ENCODE measurements around the gene TULP4.

DNA sequence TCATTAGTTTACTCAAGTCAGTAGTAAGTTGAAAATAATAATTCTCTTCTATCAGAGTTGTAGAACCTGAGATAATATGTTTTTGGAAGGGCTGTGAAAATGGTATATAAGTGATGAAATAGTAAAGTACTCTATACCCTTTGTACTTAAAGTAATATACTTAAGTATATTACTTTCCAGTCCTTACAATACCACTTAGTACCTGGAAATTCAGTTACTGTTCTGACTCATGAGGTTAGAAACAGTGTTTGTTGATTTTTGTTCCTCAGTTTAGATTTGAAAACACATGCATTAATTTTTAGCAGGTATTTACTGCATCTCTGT is 10.1 kb downstream of the TULP4 start:
- TF ChIP-seq EZH2 (IDR thresholded peaks at IDR 0.05) (no peak), POLR2AphosphoS5 (IDR thresholded peaks at IDR 0.05; ENCODE audit: borderline replicate concordance, low read depth, low read length) (no peak), FOXP2 (optimal IDR thresholded peaks at IDR 0.05; ENCODE audit: control extremely low read depth, extremely low read length, insufficient read depth) (no peak)

All from SK-N-MC (cell line).